SU-DHL-6 (cell line): ENCODE measurements around the gene IL36B.

Source experiments
- EZH2phosphoT487 ChIP-seq: fragments of 200-600 bp; sonication (generic), shearing (Covaris generic); conservative IDR thresholded peaks from 2 replicates; pipeline ENCODE4 v1.6.1; 2018; ENCODE audit warnings: mild to moderate bottlenecking, antibody characterized with exemption, low read length, moderate library complexity, mixed read lengths
- TF ChIP-seq, protein P1 (sequence below): fragments of 200-600 bp; sonication (generic); IDR thresholded peaks from one replicate; pipeline ENCODE4 v1.5.1; 2017; ENCODE audit warnings: antibody characterized with exemption, mild to moderate bottlenecking, low read length, moderate library complexity; ENCODE audit not compliant: insufficient read depth, poor library complexity, severe bottlenecking

GRCh38 chr2:113085542-113085941 is 32.9 kb upstream of the IL36B start:
- TF ChIP-seq, protein P1, sequence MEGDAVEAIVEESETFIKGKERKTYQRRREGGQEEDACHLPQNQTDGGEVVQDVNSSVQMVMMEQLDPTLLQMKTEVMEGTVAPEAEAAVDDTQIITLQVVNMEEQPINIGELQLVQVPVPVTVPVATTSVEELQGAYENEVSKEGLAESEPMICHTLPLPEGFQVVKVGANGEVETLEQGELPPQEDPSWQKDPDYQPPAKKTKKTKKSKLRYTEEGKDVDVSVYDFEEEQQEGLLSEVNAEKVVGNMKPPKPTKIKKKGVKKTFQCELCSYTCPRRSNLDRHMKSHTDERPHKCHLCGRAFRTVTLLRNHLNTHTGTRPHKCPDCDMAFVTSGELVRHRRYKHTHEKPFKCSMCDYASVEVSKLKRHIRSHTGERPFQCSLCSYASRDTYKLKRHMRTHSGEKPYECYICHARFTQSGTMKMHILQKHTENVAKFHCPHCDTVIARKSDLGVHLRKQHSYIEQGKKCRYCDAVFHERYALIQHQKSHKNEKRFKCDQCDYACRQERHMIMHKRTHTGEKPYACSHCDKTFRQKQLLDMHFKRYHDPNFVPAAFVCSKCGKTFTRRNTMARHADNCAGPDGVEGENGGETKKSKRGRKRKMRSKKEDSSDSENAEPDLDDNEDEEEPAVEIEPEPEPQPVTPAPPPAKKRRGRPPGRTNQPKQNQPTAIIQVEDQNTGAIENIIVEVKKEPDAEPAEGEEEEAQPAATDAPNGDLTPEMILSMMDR = no peak
- TF ChIP-seq EZH2phosphoT487 = no peak
